Esophagus muscularis mucosa (tissue), 4 donors: ENCODE results near the gene ESRRG.
"Not testable (repeated sequence)": the region's sequence is repeated elsewhere in the genome, so short reads cannot be mapped to it uniquely, and the experiment has no call there.

Experiments
- CTCF ChIP-seq, 3 experiments: fragments of 200-600 bp in 2 of 3; fragments of 450-650 bp in 1 of 3; sonication (generic) in 2 of 3; IDR thresholded peaks; one replicate each; pipeline ENCODE4 v1.5.1; 2017 to 2019; ENCODE audit warnings: antibody characterized with exemption in 3 of 3, mild to moderate bottlenecking in 2 of 3, moderate library complexity in 1 of 3
- EP300 ChIP-seq: sonication (generic); formaldehyde crosslinking; IDR thresholded peaks from one replicate; pipeline ENCODE4 v1.6.1; 2017; ENCODE audit warnings: antibody characterized with exemption
- POLR2A ChIP-seq: fragments of 450-650 bp; IDR thresholded peaks from one replicate; pipeline ENCODE4 v1.6.1; 2017; ENCODE audit warnings: antibody characterized with exemption, moderate library complexity, mild to moderate bottlenecking, low read depth
- POLR2AphosphoS5 ChIP-seq, 2 donors: sonication (generic); formaldehyde crosslinking; IDR thresholded peaks; one replicate each; pipeline ENCODE4 v1.6.1; 2017; ENCODE audit warnings: antibody characterized with exemption in 2 of 2

- TF ChIP-seq CTCF (IDR thresholded peaks at IDR 0.05); EP300; POLR2AphosphoS5 (IDR thresholded peaks at IDR 0.05); POLR2A: not testable (repeated sequence)
These were observed 193.4 kb downstream of the ESRRG start for GRCh38 chr1:216529851-216530250.
